IMR-90 (cell line): ENCODE measurements around the gene ZNF547. TPM values are rescaled to one million over a fixed set of nuclear protein-coding genes. Genes with fewer than 3 reads are reported as not detected.

Experiments
- ATAC-seq: fragments of 200-7000 bp; cut with Tn5 transposase; 2 replicates; pipeline ENCODE4 v1.9.1; 2020; ENCODE audit warnings: low read depth, mild to moderate bottlenecking, moderate library complexity
- BruUV-seq: library from RNA; stranded (reverse); fragments of 400-500 nt; replicated peaks from 2 replicates; lab custom pipeline; 2021; lab: Mats Ljungman, UMichigan
- CTCF ChIA-PET: fragments of 300-600 bp; formaldehyde crosslinking; extraction: SDS; loops from one replicate; lab custom pipeline; 2021; ENCODE audit warnings: antibody characterized with exemption; lab: Yijun Ruan, JAX
- POLR2A ChIA-PET: fragments of 300-600 bp; sonication (Branson Sonifier 250); formaldehyde crosslinking; loops from one replicate; lab custom pipeline; 2022; ENCODE audit warnings: antibody characterized with exemption; ENCODE audit not compliant: unreplicated experiment; lab: Charles Lee
- DNase-seq: peaks from one replicate; pipeline ENCODE4 v3.0.0; 2013
- H2AFZ ChIP-seq: replicated peaks from 2 replicates; pipeline ENCODE3; 2013; ENCODE audit warnings: low read length, mild to moderate bottlenecking; ENCODE audit not compliant: poor library complexity
- H2AK5ac ChIP-seq: 2 replicates; pipeline ENCODE4 v1.6.1; 2013; ENCODE audit warnings: low read depth, low read length, inconsistent platforms
- H2AK9ac ChIP-seq: replicated peaks from 2 replicates; pipeline ENCODE3; 2013; ENCODE audit warnings: mild to moderate bottlenecking, low read depth, low read length, moderate library complexity; ENCODE audit not compliant: poor library complexity
- H2BK120ac ChIP-seq: 2 replicates; pipeline ENCODE4 v1.6.1; 2013; ENCODE audit warnings: low read depth, low read length, inconsistent platforms
- H2BK15ac ChIP-seq: 3 replicates; pipeline ENCODE4 v1.6.1; 2013; ENCODE audit warnings: low read depth, low read length, inconsistent platforms
- H2BK20ac ChIP-seq: 2 replicates; pipeline ENCODE4 v1.6.1; 2013; ENCODE audit warnings: low read depth, mild to moderate bottlenecking, inconsistent platforms, low read length, moderate library complexity
- H2BK5ac ChIP-seq: 2 replicates; pipeline ENCODE4 v1.6.1; 2013; ENCODE audit warnings: mild to moderate bottlenecking, low read depth, low read length, inconsistent platforms; ENCODE audit not compliant: poor library complexity, severe bottlenecking
- H3K14ac ChIP-seq: replicated peaks from 2 replicates; pipeline ENCODE4 v1.6.1; 2013; ENCODE audit warnings: low read depth, low read length, inconsistent platforms
- H3K18ac ChIP-seq: 2 replicates; pipeline ENCODE4 v1.6.1; 2013; ENCODE audit warnings: low read depth, low read length, control low read depth
- H3K23ac ChIP-seq: 2 replicates; pipeline ENCODE4 v1.6.1; 2013; ENCODE audit warnings: low read depth, low read length, inconsistent platforms
- H3K27ac ChIP-seq: 2 replicates; pipeline ENCODE4 v1.5.1; 2013; ENCODE audit warnings: mild to moderate bottlenecking, control low read depth, low read length; ENCODE audit not compliant: insufficient read depth
- H3K27me3 ChIP-seq: 2 replicates; pipeline ENCODE4 v1.6.1; 2013; ENCODE audit warnings: low read length; ENCODE audit not compliant: control insufficient read depth, insufficient read depth
- H3K36me3 ChIP-seq: 2 replicates; pipeline ENCODE4 v1.6.1; 2013; ENCODE audit warnings: low read length, mixed read lengths; ENCODE audit not compliant: control insufficient read depth, insufficient read depth
- H3K4ac ChIP-seq: 2 replicates; pipeline ENCODE4 v1.6.1; 2013; ENCODE audit warnings: low read depth, low read length, inconsistent platforms
- H3K4me1 ChIP-seq: 2 replicates; pipeline ENCODE4 v1.6.1; 2013; ENCODE audit warnings: low read length, mixed read lengths; ENCODE audit not compliant: control insufficient read depth, insufficient read depth
- H3K4me2 ChIP-seq: 2 replicates; pipeline ENCODE4 v1.6.1; 2013; ENCODE audit warnings: low read depth, mild to moderate bottlenecking, control low read depth, low read length, moderate library complexity
- H3K4me3 ChIP-seq: 2 replicates; pipeline ENCODE4 v1.5.1; 2013; ENCODE audit warnings: low read depth, mild to moderate bottlenecking, control low read depth, low read length, moderate library complexity; ENCODE audit not compliant: insufficient read depth
- H3K56ac ChIP-seq: 2 replicates; pipeline ENCODE4 v1.6.1; 2013; ENCODE audit warnings: low read length, inconsistent platforms; ENCODE audit not compliant: insufficient read depth; ENCODE audit errors: extremely low read depth
- H3K79me1 ChIP-seq, 2 experiments: 2 replicates each; pipeline ENCODE4 v1.6.1; 2013; ENCODE audit warnings: low read length in 2 of 2, inconsistent platforms in 1 of 2, low read depth in 1 of 2
- H3K9ac ChIP-seq: 2 replicates; pipeline ENCODE4 v1.6.1; 2013; ENCODE audit warnings: low read depth, low read length, control low read depth
- H3K9me1 ChIP-seq: 2 replicates; pipeline ENCODE4 v1.6.1; 2013; ENCODE audit warnings: low read length, inconsistent platforms; ENCODE audit not compliant: insufficient read depth
- H3K9me3 ChIP-seq: 2 replicates; pipeline ENCODE4 v1.6.1; 2013; ENCODE audit warnings: low read length; ENCODE audit not compliant: control insufficient read depth, insufficient read depth
- H4K20me1 ChIP-seq: 2 replicates; pipeline ENCODE4 v1.6.1; 2013; ENCODE audit warnings: low read length, inconsistent platforms; ENCODE audit not compliant: insufficient read depth
- H4K5ac ChIP-seq: 2 replicates; pipeline ENCODE4 v1.6.1; 2013; ENCODE audit warnings: mild to moderate bottlenecking, low read depth, low read length, control low read depth
- H4K8ac ChIP-seq, 2 experiments: 2 replicates each; pipeline ENCODE4 v1.6.1; 2013; ENCODE audit warnings: low read depth in 2 of 2, low read length in 2 of 2, control low read depth in 1 of 2, inconsistent platforms in 1 of 2
- H4K91ac ChIP-seq: 2 replicates; pipeline ENCODE4 v1.6.1; 2013; ENCODE audit warnings: low read depth, low read length, inconsistent platforms; ENCODE audit not compliant: insufficient read depth
- BHLHE40 ChIP-seq: fragments of 150-350 bp; IDR thresholded peaks from 2 replicates; pipeline ENCODE4 v1.6.1; 2016; ENCODE audit warnings: mild to moderate bottlenecking, low read depth, low read length
- MAFK ChIP-seq: IDR thresholded peaks from 2 replicates; pipeline ENCODE4 v1.6.1; 2012; ENCODE audit warnings: low read depth, low read length, improper control_type of control experiment
- WGBS, 2 experiments: methylation state at CpG; one replicate each; pipeline versions ENCODE4 v1.1.5 to v1.1.7; 2013; ENCODE audit warnings: missing lambda C conversion rate in 2 of 2; ENCODE audit not compliant: insufficient read length in 1 of 2; ENCODE audit errors: extremely low coverage in 2 of 2; 5-methylcytosine and 5-hydroxymethylcytosine counted together
- dilution Hi-C: fragments of 300-500 bp; cut with HindIII; formaldehyde crosslinking; loops from one replicate; pipeline ENCODE4 v1.14.3; 2018; ENCODE audit warnings: low sequenced_read_pairs; ENCODE audit not compliant: unreplicated experiment
- in situ Hi-C: fragments of 300-500 bp; cut with MboI; formaldehyde crosslinking; loops from 3 replicates; pipeline ENCODE4 v1.14.3; 2019; ENCODE audit warnings: low sequenced_read_pairs, inconsistent platforms, mixed read lengths
- intact Hi-C: fragments of 100-400 bp; cut with micrococcal nuclease; formaldehyde crosslinking; loops from 2 replicates; pipeline ENCODE4 v1.10.0; 2022
- polyA plus RNA-seq, 3 experiments: library from polyadenylated mRNA; depleted of rRNA; stranded (reverse); fragments of >200 nt; gene quantifications; 2 replicates each; pipeline ENCODE4 v1.2.3, GENCODE V29; 2012; ENCODE audit warnings: low replicate concordance in 1 of 3
- total RNA-seq: library from RNA; depleted of rRNA; stranded (reverse); fragments of >200 nt; gene quantifications from 2 replicates; pipeline ENCODE4 v1.2.3, GENCODE V29; 2012

Gene ZNF547
- total and polyA plus RNA-seq, 2 of the 4 experiments (the other 2 are of a cell fraction): 2.1 to 5.6 TPM

DNA sequence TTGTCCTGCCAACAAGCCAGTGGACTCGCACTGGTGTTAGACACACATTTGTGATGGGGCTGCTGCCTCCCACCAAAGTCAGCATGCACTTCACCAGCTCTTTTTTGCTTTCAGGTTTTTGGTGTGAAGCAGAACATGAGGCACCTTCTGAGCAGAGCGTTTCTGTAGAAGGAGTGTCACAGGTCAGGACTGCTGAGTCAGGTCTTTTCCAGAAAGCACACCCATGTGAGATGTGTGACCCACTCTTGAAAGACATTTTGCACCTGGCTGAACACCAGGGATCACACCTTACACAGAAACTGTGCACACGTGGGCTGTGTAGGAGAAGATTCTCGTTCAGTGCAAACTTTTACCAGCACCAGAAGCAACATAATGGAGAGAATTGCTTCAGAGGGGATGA, 7.4 kb upstream of the ZNF547 start:
- Histone ChIP-seq H3K56ac (no peak overlapping the region), H3K4me1 (peaks cover 4% of the 10 kb centered on the region; the same call in 1 of the 2 replicates), H2AFZ (no peak overlapping the region), H3K14ac (no peak overlapping the region), H3K18ac (no peak overlapping the region), H2BK15ac (no peak overlapping the region), H3K36me3 (peaks cover 52% of the 10 kb centered on the region), H3K4me2 (no peak overlapping the region), H3K4ac (no peak overlapping the region), H3K27me3 (no peaks in the 10 kb centered on the region), H2BK5ac (no peak overlapping the region), H3K4me3 (no peak overlapping the region), H3K27ac (no peak overlapping the region), H3K79me1 (peaks cover 32 to 72% of the 10 kb centered on the region in 2 experiments; a peak in 3 of 4 replicates), H4K8ac (no peak overlapping the region), H2BK120ac (no peak overlapping the region), H2AK5ac (no peak overlapping the region), H3K9me3 (peaks cover 2% of the 10 kb centered on the region; the same call in 1 of the 2 replicates), H3K23ac (no peak overlapping the region), H3K9ac (no peak overlapping the region), H4K91ac (no peak overlapping the region), H4K5ac (no peak overlapping the region), H2BK20ac (no peak overlapping the region), H2AK9ac (no peak overlapping the region), H4K20me1 (0 out of 2 replicates have a peak, but pooled peaks cover 10% of the 10 kb centered on the region), H3K9me1 (peaks cover 15% of the 10 kb centered on the region)
- TF ChIP-seq BHLHE40 (no peak), MAFK (peak; percentile 93)
- intact Hi-C loops: no loop called here
- ChIA-PET POLR2A (no interaction called here), CTCF (no interaction called here)
- dilution Hi-C loops: no loop called here
- ATAC-seq (no peak), DNase-seq (no peak)
- no CpG with 5 or more reads among the region's 4 CpGs for WGBS, 2 experiments
- BruUV-seq: no TSS peak
- in situ Hi-C loops: no loop called here
